Activated naive CD4-positive, alpha-beta T cell treated with anti-CD3 and anti-CD28 coated beads, Interleukin-2, amount 50 U/mL, for 72 hours (primary cell): ENCODE measurements around the gene ATP2C1. TPM values are rescaled to one million over a fixed set of nuclear protein-coding genes. Genes with fewer than 3 reads are reported as not detected.
"Not testable (repeated sequence)": the region's sequence is repeated elsewhere in the genome, so short reads cannot be mapped to it uniquely, and the experiment has no call there.

Experiments used
- ATAC-seq, 2 donors: fragments of 150-1000 bp; cut with Tn5 transposase; 2 replicates each; pipeline ENCODE4 v1.10.0; 2021; ENCODE audit warnings: mild to moderate bottlenecking in 2 of 2, moderate library complexity in 2 of 2
- DNase-seq, 2 donors: peaks; one replicate each; pipeline ENCODE4 v3.0.0; 2021 to 2022; ENCODE audit warnings: low spot score in 2 of 2
- H3K27ac Mint-ChIP-seq, 2 donors: one replicate each; pipeline ENCODE4 v1.8.0; 2022; ENCODE audit warnings: mild to moderate bottlenecking in 2 of 2, mixed read lengths in 2 of 2
- H3K36me3 Mint-ChIP-seq, 2 donors: one replicate each; pipeline ENCODE4 v1.8.0; 2022; ENCODE audit warnings: mixed read lengths in 2 of 2
- H3K9me3 Mint-ChIP-seq, 2 donors: one replicate each; pipeline ENCODE4 v1.8.0; 2022; ENCODE audit warnings: mixed read lengths in 2 of 2
- total RNA-seq, 2 donors: library from RNA; stranded (reverse); gene quantifications; one replicate each; pipeline ENCODE4 v1.2.3, GENCODE V29; 2022

The ATP2C1 gene, protein sequence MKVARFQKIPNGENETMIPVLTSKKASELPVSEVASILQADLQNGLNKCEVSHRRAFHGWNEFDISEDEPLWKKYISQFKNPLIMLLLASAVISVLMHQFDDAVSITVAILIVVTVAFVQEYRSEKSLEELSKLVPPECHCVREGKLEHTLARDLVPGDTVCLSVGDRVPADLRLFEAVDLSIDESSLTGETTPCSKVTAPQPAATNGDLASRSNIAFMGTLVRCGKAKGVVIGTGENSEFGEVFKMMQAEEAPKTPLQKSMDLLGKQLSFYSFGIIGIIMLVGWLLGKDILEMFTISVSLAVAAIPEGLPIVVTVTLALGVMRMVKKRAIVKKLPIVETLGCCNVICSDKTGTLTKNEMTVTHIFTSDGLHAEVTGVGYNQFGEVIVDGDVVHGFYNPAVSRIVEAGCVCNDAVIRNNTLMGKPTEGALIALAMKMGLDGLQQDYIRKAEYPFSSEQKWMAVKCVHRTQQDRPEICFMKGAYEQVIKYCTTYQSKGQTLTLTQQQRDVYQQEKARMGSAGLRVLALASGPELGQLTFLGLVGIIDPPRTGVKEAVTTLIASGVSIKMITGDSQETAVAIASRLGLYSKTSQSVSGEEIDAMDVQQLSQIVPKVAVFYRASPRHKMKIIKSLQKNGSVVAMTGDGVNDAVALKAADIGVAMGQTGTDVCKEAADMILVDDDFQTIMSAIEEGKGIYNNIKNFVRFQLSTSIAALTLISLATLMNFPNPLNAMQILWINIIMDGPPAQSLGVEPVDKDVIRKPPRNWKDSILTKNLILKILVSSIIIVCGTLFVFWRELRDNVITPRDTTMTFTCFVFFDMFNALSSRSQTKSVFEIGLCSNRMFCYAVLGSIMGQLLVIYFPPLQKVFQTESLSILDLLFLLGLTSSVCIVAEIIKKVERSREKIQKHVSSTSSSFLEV
- total RNA-seq: 10 to 100 TPM; 60.8 to 74.8 TPM

DNA sequence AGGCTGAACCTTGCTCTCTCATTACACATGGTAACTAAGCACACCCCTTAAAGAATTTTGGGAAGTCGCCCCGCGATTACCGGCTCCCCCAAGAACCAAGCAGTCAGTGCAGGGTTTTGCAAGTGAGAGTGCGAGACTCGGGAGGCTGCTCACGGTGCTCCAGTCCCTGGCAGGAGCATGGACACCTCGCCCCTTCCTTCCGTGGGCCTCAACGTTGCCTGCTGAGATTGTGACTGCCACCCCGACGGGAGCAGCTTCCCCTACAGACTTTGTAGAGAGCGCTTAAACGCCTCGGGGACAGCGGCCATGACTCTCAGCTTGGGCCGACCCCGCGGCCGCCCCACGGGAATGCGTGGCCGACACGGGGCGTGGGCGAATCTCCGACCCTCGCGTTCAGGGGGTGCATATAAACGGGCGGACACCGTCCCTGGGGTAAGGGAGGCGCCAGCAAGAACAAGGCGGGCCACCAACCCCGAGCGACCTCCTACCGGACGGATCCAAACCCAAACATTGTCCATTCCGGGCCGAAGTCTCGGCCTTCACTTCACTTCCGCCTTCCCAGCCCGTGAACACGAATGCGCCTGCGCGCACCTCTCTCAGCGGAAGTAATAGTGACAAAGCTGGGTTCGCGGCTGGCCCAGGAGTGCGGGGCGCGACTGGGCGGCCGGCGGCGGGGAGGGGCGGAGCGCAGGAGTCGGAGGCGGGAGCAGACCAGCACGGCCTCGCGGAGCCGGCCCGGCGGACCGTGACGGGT, at the start of gene ATP2C1:
TSS of gene ATP2C1 (plus strand) at position 709 of the 754 bp plus-strand sequence. CDS start 686 bp downstream, outside the sequence.
- DNase-seq (peak; percentile 89 to 95), ATAC-seq (peak; percentile 91 to 94)
- H3K36me3 Mint-ChIP-seq: peaks cover 6 to 17% of the 10 kb centered on the region in 2 donors
- H3K9me3 Mint-ChIP-seq: no peaks in the 10 kb centered on the region
- peak within 1 kb of the TSS; percentile 99 for H3K27ac Mint-ChIP-seq

DNA sequence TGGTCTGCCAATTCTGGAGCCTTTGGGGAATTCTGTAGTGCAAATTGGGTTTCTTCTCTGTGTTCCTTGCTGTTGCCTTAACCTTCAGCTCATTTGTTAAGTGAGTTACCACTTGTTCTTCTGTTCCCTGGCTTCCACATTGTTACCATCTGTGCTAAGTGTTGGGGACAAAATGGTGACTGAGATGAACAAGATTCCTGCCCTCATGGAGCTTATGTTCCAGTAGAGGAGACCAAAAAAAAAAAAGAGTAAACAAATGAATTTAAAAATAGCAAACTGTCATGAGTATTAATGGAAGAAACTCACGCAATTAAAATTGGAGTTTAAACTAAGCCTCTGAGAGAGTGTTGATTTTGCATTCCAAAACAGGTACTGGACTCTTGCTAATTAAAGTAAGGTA, 49.4 kb upstream of the ATP2C1 start:
- no peak for DNase-seq
- no peaks in the 10 kb centered on the region for H3K9me3 Mint-ChIP-seq
- ATAC-seq: no peak
- H3K27ac Mint-ChIP-seq: no peak overlapping the region
- no peaks in the 10 kb centered on the region for H3K36me3 Mint-ChIP-seq

GRCh38 chr3:130846181-130846580, 47.7 kb upstream of the ATP2C1 start:
- ATAC-seq: no peak
- Mint-ChIP-seq H3K27ac (no peak overlapping the region), H3K36me3 (no peaks in the 10 kb centered on the region), H3K9me3 (no peaks in the 10 kb centered on the region)
- no peak for DNase-seq

GRCh38 chr3:130849091-130849552, 44.8 kb upstream of the ATP2C1 start:
- H3K36me3 Mint-ChIP-seq: no peaks in the 10 kb centered on the region
- no peak overlapping the region for H3K27ac Mint-ChIP-seq
- DNase-seq (no peak), ATAC-seq (no peak)
- H3K9me3 Mint-ChIP-seq: no peaks in the 10 kb centered on the region

DNA sequence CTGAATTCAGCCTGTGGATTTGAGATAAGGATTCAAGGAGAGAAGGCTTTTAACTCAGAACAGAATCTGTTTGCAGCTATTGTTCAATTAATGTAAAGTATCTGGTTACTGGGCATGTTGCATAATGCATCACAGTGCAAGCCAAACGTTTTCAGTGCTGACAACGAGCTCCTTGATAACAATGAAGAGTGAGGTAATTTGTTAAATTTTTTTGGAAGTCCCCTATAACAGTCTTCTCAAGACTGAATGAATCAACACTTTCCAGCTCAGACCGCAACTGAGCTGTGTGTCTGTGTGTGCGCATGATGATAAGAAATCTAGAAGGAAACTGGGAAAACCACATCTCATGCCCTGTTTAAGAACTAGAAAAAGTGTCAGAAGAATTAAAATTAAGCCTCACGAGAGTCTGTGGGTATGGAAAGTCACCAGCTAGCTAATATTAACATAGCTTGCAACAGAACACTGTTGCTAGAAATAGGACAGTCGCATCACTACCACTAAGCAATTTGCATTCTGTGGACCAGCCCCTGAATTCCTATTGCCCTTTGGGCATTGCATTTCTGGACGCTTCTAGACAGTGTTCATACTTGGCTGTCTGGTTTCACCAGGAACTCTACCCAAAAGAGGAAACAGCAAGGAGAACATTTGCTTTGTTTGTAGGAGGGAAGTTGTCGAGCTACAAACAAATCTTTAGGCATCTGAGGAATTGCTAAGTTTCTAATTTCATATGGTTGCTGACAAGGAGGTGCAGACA, 43.7 kb upstream of the ATP2C1 start:
- Mint-ChIP-seq H3K36me3 (no peaks in the 10 kb centered on the region), H3K27ac (peak overlapping the region; percentile 73 to 87), H3K9me3 (peaks cover 0 to 5% of the 10 kb centered on the region in 2 donors)
- DNase-seq (peak; percentile 28 to 56), ATAC-seq (peak; percentile 96 to 98)

DNA sequence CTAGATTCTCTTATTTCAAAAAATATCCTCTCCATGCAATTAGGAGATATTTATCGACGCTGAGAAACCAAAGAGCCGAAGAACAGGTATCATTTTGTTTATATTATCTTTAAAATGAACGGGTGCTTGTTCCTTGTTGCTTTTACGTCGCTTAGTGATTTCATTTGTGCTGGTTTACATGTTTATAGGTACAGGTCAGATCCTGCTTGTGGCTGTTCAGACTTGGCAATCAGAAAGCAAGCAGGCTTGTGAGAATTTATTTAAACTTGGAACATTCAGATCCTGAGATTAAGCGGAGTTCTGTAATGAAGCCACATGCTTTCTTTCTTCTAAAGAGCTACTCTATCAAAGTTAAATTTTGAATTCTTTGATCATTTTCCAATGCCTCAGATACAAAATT, 43.0 kb upstream of the ATP2C1 start:
- ATAC-seq (no peak), DNase-seq (no peak)
- Mint-ChIP-seq H3K9me3 (peaks cover 0 to 5% of the 10 kb centered on the region in 2 donors), H3K27ac (peak overlapping the region in 1 of 2 donors; percentile 73), H3K36me3 (no peaks in the 10 kb centered on the region)

GRCh38 chr3:130851277-130851676, 42.6 kb upstream of the ATP2C1 start:
- no peak for ATAC-seq

DNA sequence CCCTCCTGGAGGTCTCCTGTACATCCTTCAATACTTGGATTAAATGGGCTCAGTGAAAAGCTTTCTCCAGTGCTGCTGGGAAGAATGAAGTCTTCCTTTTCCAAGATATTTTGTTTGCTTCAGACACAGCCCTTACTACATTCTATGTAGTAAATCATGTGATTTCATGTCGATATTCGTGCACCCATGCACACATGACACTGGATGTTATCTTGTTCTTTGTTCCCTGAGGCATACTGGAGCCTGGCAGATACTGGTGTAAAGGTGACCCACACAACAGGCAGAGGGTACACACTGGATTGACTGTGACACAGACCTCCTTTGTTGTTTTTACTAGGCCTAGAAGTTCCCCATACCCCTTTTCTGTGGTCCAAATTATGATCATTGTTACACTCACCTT, 40.3 kb upstream of the ATP2C1 start:
- Mint-ChIP-seq H3K9me3 (peaks cover 0 to 9% of the 10 kb centered on the region in 2 donors), H3K27ac (no peak overlapping the region), H3K36me3 (no peaks in the 10 kb centered on the region)
- DNase-seq (no peak), ATAC-seq (no peak)

More at GRCh38 chr3:130851277-130851676, 42.6 kb upstream of the ATP2C1 start:
- Mint-ChIP-seq H3K27ac (peak overlapping the region in 1 of 2 donors; percentile 73), H3K9me3 (peaks cover 0 to 5% of the 10 kb centered on the region in 2 donors), H3K36me3 (no peaks in the 10 kb centered on the region)
- no peak for DNase-seq

- Mint-ChIP-seq H3K27ac (no peak overlapping the region), H3K36me3 (no peaks in the 10 kb centered on the region), H3K9me3 (peaks cover 0 to 9% of the 10 kb centered on the region in 2 donors)
- DNase-seq (no peak), ATAC-seq (no peak)
These were observed 39.5 kb upstream of the ATP2C1 start for GRCh38 chr3:130854208-130854864.

- DNase-seq (no peak), ATAC-seq (peak in 1 of 2 donors; percentile 55)
- Mint-ChIP-seq H3K9me3 (peaks cover 0 to 9% of the 10 kb centered on the region in 2 donors), H3K36me3 (no peaks in the 10 kb centered on the region), H3K27ac (no peak overlapping the region)
These were observed 36.4 kb upstream of the ATP2C1 start for GRCh38 chr3:130857336-130858026.

GRCh38 chr3:130862130-130862529, 31.8 kb upstream of the ATP2C1 start:
- not testable (repeated sequence) for H3K27ac Mint-ChIP-seq, ATAC-seq, H3K9me3 Mint-ChIP-seq, DNase-seq, H3K36me3 Mint-ChIP-seq

- H3K27ac Mint-ChIP-seq: no peak overlapping the region
- no peaks in the 10 kb centered on the region for H3K36me3 Mint-ChIP-seq
- DNase-seq (no peak), ATAC-seq (no peak)
- H3K9me3 Mint-ChIP-seq: no peaks in the 10 kb centered on the region
These were observed 28.4 kb upstream of the ATP2C1 start for GRCh38 chr3:130865489-130865888.

DNA sequence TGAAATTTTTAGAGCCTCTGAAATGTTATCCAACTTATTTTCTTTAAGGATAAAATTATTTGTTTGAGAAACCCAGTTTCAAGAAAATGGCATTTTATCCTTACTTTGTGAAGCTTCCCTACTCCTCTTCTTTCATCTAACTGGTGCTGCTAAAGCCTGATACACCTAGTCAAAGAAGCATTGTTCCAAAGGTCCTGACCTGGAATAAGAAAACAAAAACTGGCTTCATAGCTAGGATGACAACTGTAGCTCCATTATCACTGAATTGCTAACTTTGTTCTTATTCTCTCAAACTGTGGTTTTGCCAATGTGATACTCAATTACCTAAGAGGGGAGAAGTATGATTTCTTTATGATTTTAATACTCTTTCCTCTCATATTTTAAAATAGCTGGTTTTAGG, 27.6 kb upstream of the ATP2C1 start:
- H3K9me3 Mint-ChIP-seq: no peaks in the 10 kb centered on the region
- H3K27ac Mint-ChIP-seq: no peak overlapping the region
- no peaks in the 10 kb centered on the region for H3K36me3 Mint-ChIP-seq
- DNase-seq (no peak), ATAC-seq (no peak)

DNA sequence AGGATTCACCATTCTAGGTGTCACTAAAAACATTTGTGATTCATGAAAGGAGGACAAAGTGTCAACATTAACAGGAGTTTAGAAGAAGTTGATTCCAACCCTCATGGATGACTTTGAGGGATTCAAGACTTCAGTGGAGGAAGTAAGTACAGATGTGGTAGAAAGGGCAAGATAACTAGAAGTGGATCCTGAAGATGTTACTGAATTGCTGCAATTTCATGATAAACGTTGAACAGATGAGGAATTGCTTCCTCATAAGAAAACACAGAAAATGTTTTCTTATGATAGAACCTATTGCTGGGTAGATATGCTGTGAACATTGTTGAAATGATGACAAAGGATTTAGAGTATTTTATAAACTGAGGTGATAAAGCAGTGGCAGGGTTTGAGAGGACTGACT, 23.5 kb upstream of the ATP2C1 start:
- H3K36me3 Mint-ChIP-seq: no peaks in the 10 kb centered on the region
- ATAC-seq (no peak), DNase-seq (no peak)
- H3K27ac Mint-ChIP-seq: no peak overlapping the region
- peaks cover 0 to 3% of the 10 kb centered on the region in 2 donors for H3K9me3 Mint-ChIP-seq

DNA sequence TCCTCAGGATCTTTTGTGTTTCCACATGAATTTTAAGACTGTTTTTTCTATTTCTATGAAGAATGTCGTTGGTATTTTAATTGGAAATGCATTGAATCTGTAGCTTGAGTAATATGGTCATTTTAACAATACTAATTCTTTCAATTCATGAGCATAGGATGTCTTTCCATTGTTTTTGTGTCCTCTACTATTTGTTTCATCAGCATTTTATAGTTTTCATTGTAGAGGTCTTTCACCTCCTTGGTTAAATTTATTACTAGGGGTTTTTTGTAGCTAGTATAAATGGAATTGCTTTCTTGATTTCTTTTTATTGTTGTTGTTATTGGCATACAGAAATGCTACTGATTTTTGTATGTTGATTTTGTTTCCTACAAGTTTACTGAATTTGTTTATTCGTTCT, 17.3 kb upstream of the ATP2C1 start:
- Mint-ChIP-seq H3K36me3 (peaks cover 17% of the 10 kb centered on the region in 2 donors), H3K9me3 (peaks cover 18 to 21% of the 10 kb centered on the region in 2 donors), H3K27ac (no peak overlapping the region)
- no peak for DNase-seq
- no peak for ATAC-seq
